ENCODE data around the gene SPATA21.
"Not testable (repeated sequence)": the region's sequence is repeated elsewhere in the genome, so short reads cannot be mapped to it uniquely, and the experiment has no call there.

Gene SPATA21

DNA sequence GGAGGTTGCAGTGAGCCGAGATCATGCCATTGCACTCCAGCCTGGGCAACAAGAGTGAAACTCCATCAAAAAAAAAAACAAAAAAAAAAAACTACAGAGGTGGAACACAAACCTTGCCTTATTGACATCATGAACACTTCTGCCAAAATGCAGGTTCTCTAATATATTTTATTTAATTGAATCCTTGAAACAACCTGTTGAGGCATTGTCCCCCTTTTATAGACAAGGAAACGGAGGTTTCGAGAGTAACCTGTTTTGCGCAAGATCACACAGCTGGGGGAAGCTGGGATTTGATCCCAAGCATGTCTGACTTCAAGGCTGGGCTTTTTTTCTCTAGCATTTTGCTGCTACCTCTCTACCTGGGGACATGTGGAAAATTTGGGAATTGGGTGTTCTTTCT lies 67.4 kb downstream of the SPATA21 start:
- Histone ChIP-seq H3K27me3 (ENCODE audit: control insufficient read depth in 1 of 2, insufficient read depth in 2 of 2, low read length in 2 of 2) (no peaks in the 10 kb centered on the region), H3K4me1 (ENCODE audit: control insufficient read depth in 1 of 2, insufficient read depth in 2 of 2, low read length in 2 of 2) (peaks cover 29 to 35% of the 10 kb centered on the region in 2 donors), H3K36me3 (ENCODE audit: control insufficient read depth in 1 of 2, insufficient read depth in 2 of 2, low read length in 2 of 2) (no peaks in the 10 kb centered on the region), H3K9me3 (ENCODE audit: control insufficient read depth in 1 of 2, low read length in 2 of 2) (no peaks in the 10 kb centered on the region), H3K9ac (ENCODE audit: low read depth in 1 of 2, low read length in 2 of 2) (no peak overlapping the region), H3K27ac (ENCODE audit: low read depth, low read length) (no peak overlapping the region), H3K4me3 (ENCODE audit: low read depth in 1 of 2, low read length in 2 of 2) (no peak overlapping the region)

DNA sequence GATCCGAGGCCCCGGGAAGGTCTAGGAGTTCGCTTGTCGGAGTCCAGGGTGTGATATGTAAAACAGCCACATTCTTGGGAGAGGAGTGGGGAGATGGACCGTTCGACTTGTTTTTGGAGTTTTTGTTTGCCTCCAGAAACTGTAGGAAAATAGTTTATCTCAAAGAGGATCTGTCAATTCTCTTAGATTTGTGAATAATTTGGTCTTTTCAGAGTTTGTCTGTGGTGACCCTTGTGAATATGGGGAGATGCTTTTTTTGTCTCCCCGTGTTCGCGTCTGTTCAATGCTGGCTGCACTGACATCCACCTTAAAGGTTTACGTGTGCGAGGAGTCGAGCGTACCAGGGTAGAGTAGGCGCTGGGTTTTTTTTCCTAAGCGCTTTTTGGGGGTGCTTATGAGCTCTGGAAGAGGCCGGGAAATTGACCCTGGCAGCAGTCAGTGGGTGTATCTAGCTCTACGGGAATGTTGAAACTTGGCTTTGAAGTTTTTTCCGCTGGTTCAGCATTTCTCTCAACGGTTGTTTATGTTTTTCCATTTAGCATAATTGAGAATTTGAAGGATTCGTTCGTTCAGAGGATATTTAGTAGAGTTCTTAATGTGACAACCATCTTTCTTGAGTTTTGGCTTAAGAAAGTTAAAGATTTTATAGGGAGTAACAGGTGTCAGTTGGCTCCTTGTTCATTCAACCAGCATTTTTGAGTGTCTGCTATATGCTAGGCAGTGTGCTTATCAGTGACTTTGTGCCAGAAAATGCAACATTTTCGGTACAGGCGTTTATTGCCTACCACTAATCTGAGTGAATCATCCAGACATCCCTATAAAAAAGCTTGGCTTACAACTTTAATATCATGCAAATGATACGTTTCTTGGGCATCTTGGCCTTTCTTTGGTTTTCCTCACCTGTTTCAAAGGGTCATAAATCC lies 69.0 kb downstream of the SPATA21 start:
- no peaks in the 10 kb centered on the region for H3K27me3 ChIP-seq (ENCODE audit: control insufficient read depth in 1 of 2, insufficient read depth in 2 of 2, low read length in 2 of 2)
- H3K4me3 ChIP-seq (ENCODE audit: low read depth in 1 of 2, low read length in 2 of 2), result peak overlapping the region; percentile 92 to 93
- no peaks in the 10 kb centered on the region for H3K9me3 ChIP-seq (ENCODE audit: control insufficient read depth in 1 of 2, low read length in 2 of 2)
- no peaks in the 10 kb centered on the region for H3K36me3 ChIP-seq (ENCODE audit: control insufficient read depth in 1 of 2, insufficient read depth in 2 of 2, low read length in 2 of 2)
- H3K27ac ChIP-seq (ENCODE audit: low read depth, low read length), result peak overlapping the region; percentile 95
- H3K9ac ChIP-seq (ENCODE audit: low read depth in 1 of 2, low read length in 2 of 2), result peak overlapping the region; percentile 68 to 91
- peaks cover 19 to 24% of the 10 kb centered on the region in 2 donors for H3K4me1 ChIP-seq (ENCODE audit: control insufficient read depth in 1 of 2, insufficient read depth in 2 of 2, low read length in 2 of 2)

DNA sequence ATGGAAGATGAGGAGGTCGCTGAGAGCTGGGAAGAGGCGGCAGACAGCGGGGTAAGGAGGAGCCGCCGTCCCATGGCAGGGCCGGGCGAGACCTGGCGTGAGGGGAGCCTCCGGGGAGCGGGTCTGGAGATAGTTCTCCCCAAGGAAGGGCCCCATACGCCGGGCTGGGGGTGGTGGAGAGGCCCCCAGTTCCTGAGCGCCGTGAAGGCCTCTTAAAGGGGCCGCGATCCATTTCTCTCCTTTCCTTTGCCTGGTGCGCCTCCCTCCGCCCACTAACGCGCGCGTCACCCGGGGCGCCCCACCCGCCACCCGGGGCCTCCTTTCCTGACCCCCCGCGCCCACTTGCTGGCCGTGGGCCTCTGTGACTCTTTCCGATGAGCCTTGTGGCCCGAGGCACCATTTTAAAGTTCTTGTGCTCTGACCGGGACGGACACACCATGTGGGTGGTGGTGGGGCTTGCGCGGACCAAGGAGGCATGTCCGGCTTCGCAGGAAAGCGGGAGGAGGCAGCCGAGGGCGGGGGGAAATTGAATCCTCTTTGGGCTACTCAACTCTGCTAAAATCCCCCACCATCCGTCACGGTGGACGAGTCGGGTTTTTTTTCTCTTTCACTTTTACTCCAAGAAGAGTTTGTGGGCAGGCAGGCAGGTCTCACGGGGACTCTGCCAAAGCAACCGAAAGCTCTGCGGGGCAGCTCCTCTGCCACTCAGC lies 69.8 kb downstream of the SPATA21 start:
- H3K4me1 ChIP-seq (ENCODE audit: control insufficient read depth in 1 of 2, insufficient read depth in 2 of 2, low read length in 2 of 2), result peaks cover 12 to 17% of the 10 kb centered on the region in 2 donors
- peak overlapping the region; percentile 68 to 91 for H3K9ac ChIP-seq (ENCODE audit: low read depth in 1 of 2, low read length in 2 of 2)
- peak overlapping the region; percentile 92 to 93 for H3K4me3 ChIP-seq (ENCODE audit: low read depth in 1 of 2, low read length in 2 of 2)
- H3K36me3 ChIP-seq (ENCODE audit: control insufficient read depth in 1 of 2, insufficient read depth in 2 of 2, low read length in 2 of 2), result no peaks in the 10 kb centered on the region
- peak overlapping the region; percentile 95 for H3K27ac ChIP-seq (ENCODE audit: low read depth, low read length)
- no peaks in the 10 kb centered on the region for H3K9me3 ChIP-seq (ENCODE audit: control insufficient read depth in 1 of 2, low read length in 2 of 2)
- H3K27me3 ChIP-seq (ENCODE audit: control insufficient read depth in 1 of 2, insufficient read depth in 2 of 2, low read length in 2 of 2), result no peaks in the 10 kb centered on the region

DNA sequence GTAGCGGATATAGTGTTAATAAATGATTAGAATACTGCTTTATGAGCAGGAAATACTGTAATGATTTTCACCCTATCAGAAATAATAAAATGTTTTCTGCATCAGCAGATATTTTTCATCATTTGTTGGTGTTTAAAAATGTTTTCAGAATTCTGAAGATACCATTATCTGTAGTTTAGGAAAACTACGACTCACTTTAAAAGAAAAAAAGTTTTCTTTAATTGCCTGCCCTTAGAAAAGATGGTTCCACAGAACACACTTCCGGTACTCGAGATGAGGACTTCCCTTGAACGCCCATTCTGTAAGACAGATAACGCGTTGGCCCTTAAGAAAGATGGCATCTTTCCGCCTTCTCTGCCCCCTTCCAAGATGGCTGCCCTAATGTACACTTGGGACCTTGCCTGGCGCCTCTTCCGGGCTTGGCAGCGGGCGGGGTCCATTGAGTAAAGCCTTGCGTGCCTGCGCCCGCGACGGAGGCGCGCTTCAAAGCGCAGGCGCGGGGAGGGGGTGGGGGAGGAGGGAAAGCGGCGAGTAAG lies 70.4 kb downstream of the SPATA21 start, which contains the start of gene SZRD1:
Gene SZRD1 (plus strand): TSS at position 521 of the 536 bp plus-strand sequence. CDS start 16 bp downstream, outside the sequence.
- peak within 1 kb of the TSS; percentile 95 for H3K27ac ChIP-seq (ENCODE audit: low read depth, low read length)
- no peaks in the 10 kb centered on the region for H3K9me3 ChIP-seq (ENCODE audit: control insufficient read depth in 1 of 2, low read length in 2 of 2)
- H3K4me1 ChIP-seq (ENCODE audit: control insufficient read depth in 1 of 2, insufficient read depth in 2 of 2, low read length in 2 of 2), result peaks cover 11 to 15% of the 10 kb centered on the region in 2 donors
- no peaks in the 10 kb centered on the region for H3K36me3 ChIP-seq (ENCODE audit: control insufficient read depth in 1 of 2, insufficient read depth in 2 of 2, low read length in 2 of 2)
- peak within 1 kb of the TSS; percentile 92 to 93 for H3K4me3 ChIP-seq (ENCODE audit: low read depth in 1 of 2, low read length in 2 of 2)
- H3K9ac ChIP-seq (ENCODE audit: low read depth in 1 of 2, low read length in 2 of 2), result peak within 1 kb of the TSS; percentile 68 to 91
- no peaks in the 10 kb centered on the region for H3K27me3 ChIP-seq (ENCODE audit: control insufficient read depth in 1 of 2, insufficient read depth in 2 of 2, low read length in 2 of 2)

DNA sequence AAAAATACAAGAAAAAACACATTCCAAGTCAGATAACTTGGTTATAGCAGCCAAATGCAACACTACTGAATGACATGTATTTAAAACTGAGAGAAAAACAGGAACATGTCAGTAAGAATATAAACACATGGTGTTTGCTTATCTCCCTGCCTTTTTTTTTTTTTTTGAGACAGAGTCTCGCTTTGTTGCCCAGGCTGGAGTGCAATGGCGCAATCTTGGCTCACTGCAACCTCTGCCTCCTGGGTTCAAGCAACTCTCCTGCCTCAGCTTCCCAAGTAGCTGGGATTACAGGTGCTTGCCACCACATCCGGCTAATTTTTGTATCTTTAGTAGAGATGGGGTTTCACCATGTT lies 72.1 kb downstream of the SPATA21 start:
- H3K27me3 ChIP-seq (ENCODE audit: control insufficient read depth in 1 of 2, insufficient read depth in 2 of 2, low read length in 2 of 2); H3K9ac ChIP-seq (ENCODE audit: low read depth in 1 of 2, low read length in 2 of 2); H3K9me3 ChIP-seq (ENCODE audit: control insufficient read depth in 1 of 2, low read length in 2 of 2); H3K27ac ChIP-seq (ENCODE audit: low read depth, low read length); H3K4me3 ChIP-seq (ENCODE audit: low read depth in 1 of 2, low read length in 2 of 2); H3K36me3 ChIP-seq (ENCODE audit: control insufficient read depth in 1 of 2, insufficient read depth in 2 of 2, low read length in 2 of 2): not testable (repeated sequence)
- peaks cover 11 to 12% of the 10 kb centered on the region in 2 donors for H3K4me1 ChIP-seq (ENCODE audit: control insufficient read depth in 1 of 2, insufficient read depth in 2 of 2, low read length in 2 of 2)

DNA sequence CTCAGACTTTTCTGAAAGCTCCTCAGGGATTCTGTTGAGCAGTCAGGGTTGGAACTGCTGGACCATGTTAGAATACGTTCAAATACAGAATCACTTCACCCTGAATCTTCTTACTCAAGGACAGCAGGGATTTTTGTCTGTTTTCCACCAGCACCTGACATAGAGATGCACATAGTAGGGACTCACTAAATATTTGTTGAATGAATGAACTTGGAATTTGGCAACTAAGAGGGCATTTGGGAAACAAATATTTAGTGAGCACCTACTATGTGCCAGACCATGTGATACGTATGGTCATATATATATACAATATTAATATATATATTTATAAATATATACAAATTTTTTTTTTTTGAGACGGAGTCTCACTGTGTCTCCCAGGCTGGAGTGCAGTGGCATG lies 80.4 kb downstream of the SPATA21 start:
- Histone ChIP-seq H3K9me3 (ENCODE audit: control insufficient read depth in 1 of 2, low read length in 2 of 2) (no peaks in the 10 kb centered on the region), H3K4me1 (ENCODE audit: control insufficient read depth in 1 of 2, insufficient read depth in 2 of 2, low read length in 2 of 2) (no peaks in the 10 kb centered on the region), H3K9ac (ENCODE audit: low read depth in 1 of 2, low read length in 2 of 2) (no peak overlapping the region), H3K36me3 (ENCODE audit: control insufficient read depth in 1 of 2, insufficient read depth in 2 of 2, low read length in 2 of 2) (no peaks in the 10 kb centered on the region), H3K27me3 (ENCODE audit: control insufficient read depth in 1 of 2, insufficient read depth in 2 of 2, low read length in 2 of 2) (no peaks in the 10 kb centered on the region), H3K27ac (ENCODE audit: low read depth, low read length) (no peak overlapping the region), H3K4me3 (ENCODE audit: low read depth in 1 of 2, low read length in 2 of 2) (no peak overlapping the region)

DNA sequence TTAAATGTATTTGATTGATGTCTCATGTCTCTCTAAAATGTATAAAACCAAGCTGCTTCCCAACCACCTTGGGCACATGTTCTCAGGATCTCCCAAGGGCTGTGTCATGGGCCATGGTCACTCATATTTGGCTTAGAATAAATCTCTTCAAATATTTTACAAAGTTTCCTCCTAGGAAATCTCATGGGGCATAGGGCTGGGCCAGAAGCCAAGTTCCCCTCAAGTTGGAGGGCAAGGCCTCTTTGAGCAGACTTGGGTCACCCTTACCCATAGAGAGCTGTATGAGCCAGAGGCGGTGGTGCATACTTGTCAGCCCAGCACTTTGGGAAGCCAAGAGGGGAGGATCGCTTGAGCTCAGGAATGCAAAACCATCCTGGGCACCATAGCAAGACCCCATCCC lies 82.6 kb downstream of the SPATA21 start:
- no peak overlapping the region for H3K27ac ChIP-seq (ENCODE audit: low read depth, low read length)

DNA sequence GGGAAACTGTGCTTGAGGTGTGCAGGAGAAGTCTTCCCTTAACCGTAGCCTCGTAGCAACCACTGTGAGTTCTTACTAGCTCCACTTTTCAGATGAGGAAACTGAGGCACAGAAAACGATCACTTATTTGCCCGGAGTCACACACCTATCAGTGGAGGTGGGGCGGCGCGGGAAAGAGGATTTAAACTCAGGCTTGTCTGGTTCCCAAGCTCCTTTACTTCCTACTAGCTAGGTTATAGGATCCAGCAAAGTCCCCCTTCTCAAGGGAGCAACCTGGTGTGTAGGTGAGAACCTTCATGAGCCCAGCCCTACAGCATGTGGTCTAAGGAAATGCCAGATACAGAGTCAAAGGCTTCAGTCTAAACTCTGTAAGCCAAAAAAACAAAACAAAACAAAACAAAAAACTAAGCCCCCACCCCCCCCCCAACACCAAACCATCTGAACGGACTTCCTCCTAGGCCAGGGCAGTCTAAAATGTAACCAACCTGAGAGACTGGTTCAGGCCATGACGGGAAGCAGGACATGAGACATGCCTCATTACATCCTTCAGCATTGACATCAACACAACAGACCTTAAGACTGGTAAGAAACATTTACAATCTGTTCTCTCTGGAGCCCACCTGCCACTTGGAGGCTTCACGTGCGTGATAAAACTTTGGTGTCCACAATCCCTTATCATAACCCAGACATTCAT lies 84.2 kb downstream of the SPATA21 start:
- Histone ChIP-seq H3K9ac (ENCODE audit: low read depth in 1 of 2, low read length in 2 of 2) (peak overlapping the region; percentile 79 to 96), H3K27me3 (ENCODE audit: control insufficient read depth in 1 of 2, insufficient read depth in 2 of 2, low read length in 2 of 2) (no peaks in the 10 kb centered on the region), H3K4me1 (ENCODE audit: control insufficient read depth in 1 of 2, insufficient read depth in 2 of 2, low read length in 2 of 2) (peaks cover 11 to 14% of the 10 kb centered on the region in 2 donors), H3K9me3 (ENCODE audit: control insufficient read depth in 1 of 2, low read length in 2 of 2) (no peaks in the 10 kb centered on the region), H3K27ac (ENCODE audit: low read depth, low read length) (peak overlapping the region; percentile 87), H3K36me3 (ENCODE audit: control insufficient read depth in 1 of 2, insufficient read depth in 2 of 2, low read length in 2 of 2) (no peaks in the 10 kb centered on the region), H3K4me3 (ENCODE audit: low read depth in 1 of 2, low read length in 2 of 2) (peak overlapping the region; percentile 86 to 91)

More for the DNA sequence above, 82.6 kb downstream of the SPATA21 start:
- Histone ChIP-seq H3K4me3 (ENCODE audit: low read depth in 1 of 2, low read length in 2 of 2) (no peak overlapping the region), H3K27me3 (ENCODE audit: control insufficient read depth in 1 of 2, insufficient read depth in 2 of 2, low read length in 2 of 2) (no peaks in the 10 kb centered on the region), H3K9ac (ENCODE audit: low read depth in 1 of 2, low read length in 2 of 2) (no peak overlapping the region), H3K9me3 (ENCODE audit: control insufficient read depth in 1 of 2, low read length in 2 of 2) (no peaks in the 10 kb centered on the region), H3K36me3 (ENCODE audit: control insufficient read depth in 1 of 2, insufficient read depth in 2 of 2, low read length in 2 of 2) (no peaks in the 10 kb centered on the region), H3K4me1 (ENCODE audit: control insufficient read depth in 1 of 2, insufficient read depth in 2 of 2, low read length in 2 of 2) (peaks cover 11 to 14% of the 10 kb centered on the region in 2 donors)

DNA sequence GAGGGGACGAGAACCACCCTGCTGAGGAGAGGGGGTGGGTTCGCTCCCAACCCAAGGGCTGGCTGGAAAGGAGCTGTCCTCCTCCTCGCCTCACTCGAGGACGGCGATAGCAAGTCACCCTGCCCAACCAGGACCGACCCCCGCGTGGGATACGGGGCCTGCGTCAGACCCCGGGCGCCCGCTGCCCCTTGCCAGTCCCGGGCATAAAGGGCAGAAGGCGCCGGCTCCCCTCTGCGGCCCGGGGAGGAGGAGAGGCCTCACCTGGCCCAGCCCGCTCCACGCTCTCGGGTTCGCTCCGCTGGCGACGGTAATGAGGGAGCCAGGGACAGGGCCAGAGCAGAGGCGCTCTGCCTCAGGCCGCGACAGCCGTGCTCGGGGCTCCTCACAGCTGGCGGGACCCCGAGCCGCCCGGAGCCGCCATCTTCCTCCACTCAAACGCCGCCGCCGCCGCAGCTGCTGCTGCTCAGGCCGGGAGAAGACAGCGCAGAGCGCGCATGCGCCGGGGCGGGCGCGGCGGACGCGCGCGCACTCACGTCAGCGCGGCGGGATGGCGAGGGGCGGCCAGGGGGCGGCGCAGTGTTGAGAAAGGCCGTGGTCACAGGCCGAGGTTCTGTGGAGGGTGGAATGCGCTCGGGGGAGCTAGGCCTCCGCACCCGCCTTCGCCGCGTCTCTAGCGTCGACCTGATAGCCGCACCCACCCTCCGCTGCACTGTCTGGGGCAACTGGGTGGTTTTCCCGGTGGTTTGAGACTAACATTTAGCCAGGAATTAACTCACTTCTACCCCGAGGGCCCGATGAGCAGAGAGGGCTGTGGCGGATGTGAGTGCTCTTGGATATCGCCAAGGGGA lies 85.0 kb downstream of the SPATA21 start, which contains the start of gene FBXO42:
Gene FBXO42 (minus strand): TSS at position 487 of the 848 bp plus-strand sequence. CDS start 37,062 bp downstream, outside the sequence.
- H3K9ac ChIP-seq (ENCODE audit: low read depth in 1 of 2, low read length in 2 of 2), result peak within 1 kb of the TSS; percentile 79 to 96
- no peaks in the 10 kb centered on the region for H3K9me3 ChIP-seq (ENCODE audit: control insufficient read depth in 1 of 2, low read length in 2 of 2)
- peak within 1 kb of the TSS; percentile 87 for H3K27ac ChIP-seq (ENCODE audit: low read depth, low read length)
- peak within 1 kb of the TSS; percentile 86 to 91 for H3K4me3 ChIP-seq (ENCODE audit: low read depth in 1 of 2, low read length in 2 of 2)
- H3K27me3 ChIP-seq (ENCODE audit: control insufficient read depth in 1 of 2, insufficient read depth in 2 of 2, low read length in 2 of 2), result no peaks in the 10 kb centered on the region
- H3K36me3 ChIP-seq (ENCODE audit: control insufficient read depth in 1 of 2, insufficient read depth in 2 of 2, low read length in 2 of 2), result no peaks in the 10 kb centered on the region
- H3K4me1 ChIP-seq (ENCODE audit: control insufficient read depth in 1 of 2, insufficient read depth in 2 of 2, low read length in 2 of 2), result peaks cover 11 to 14% of the 10 kb centered on the region in 2 donors

Data from duodenal mucosa (tissue), 2 donors.